Gastroesophageal sphincter (tissue), 3 donors: Measurements from ENCODE around the gene ANTXR2.

Source experiments
- CTCF ChIP-seq, 4 experiments: fragments of 200-600 bp in 2 of 4; fragments of 450-650 bp in 2 of 4; sonication (generic) in 1 of 4; IDR thresholded peaks; one replicate each; pipeline ENCODE4 v1.5.1; 2017 to 2019; ENCODE audit warnings: antibody characterized with exemption in 4 of 4, mild to moderate bottlenecking in 2 of 4, moderate library complexity in 2 of 4
- POLR2AphosphoS5 ChIP-seq: sonication (generic); formaldehyde crosslinking; IDR thresholded peaks from one replicate; pipeline ENCODE4 v1.6.1; 2017; ENCODE audit warnings: antibody characterized with exemption

GRCh38 chr4:80065601-80066000, 7.4 kb downstream of the ANTXR2 start:
- TF ChIP-seq POLR2AphosphoS5 (no peak), CTCF (IDR thresholded peaks at IDR 0.05) (no peak)
